Activated CD8-positive, alpha-beta memory T cell treated with anti-CD3 and anti-CD28 coated beads for 1 hour (primary cell): ENCODE data around the gene SOHLH1.

Experiments used
- DNase-seq, 2 donors: peaks; one replicate each; pipeline ENCODE4 v3.0.0-alpha.2; 2020; ENCODE audit warnings: low read depth in 1 of 2; ENCODE audit errors: extremely low read depth in 1 of 2

SOHLH1 gene

DNA sequence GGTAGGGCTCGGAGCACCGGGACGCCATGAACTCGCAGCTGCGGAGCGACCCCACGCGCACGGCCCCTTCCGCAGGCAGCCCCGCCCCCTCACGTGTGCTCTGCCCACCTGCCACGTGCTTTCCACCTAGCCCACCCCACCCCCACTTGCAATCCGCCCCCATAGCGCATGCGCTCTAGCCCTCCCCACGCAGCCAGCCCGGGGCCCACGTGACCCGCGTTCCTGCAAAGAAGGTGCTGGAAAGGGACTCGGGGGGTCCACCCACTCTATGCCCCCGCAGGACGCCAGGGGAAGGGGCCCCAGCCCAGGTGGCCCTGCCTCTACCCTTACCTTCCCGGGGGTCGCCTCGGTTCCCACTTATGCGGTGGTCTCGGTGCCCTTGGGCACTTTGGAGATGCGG lies at the start of gene SOHLH1:
SOHLH1 (minus strand) TSS at position 42 of the 400 bp plus-strand sequence; CDS start at position 28, 14 bp downstream.
- DNase-seq, result no peak

DNA sequence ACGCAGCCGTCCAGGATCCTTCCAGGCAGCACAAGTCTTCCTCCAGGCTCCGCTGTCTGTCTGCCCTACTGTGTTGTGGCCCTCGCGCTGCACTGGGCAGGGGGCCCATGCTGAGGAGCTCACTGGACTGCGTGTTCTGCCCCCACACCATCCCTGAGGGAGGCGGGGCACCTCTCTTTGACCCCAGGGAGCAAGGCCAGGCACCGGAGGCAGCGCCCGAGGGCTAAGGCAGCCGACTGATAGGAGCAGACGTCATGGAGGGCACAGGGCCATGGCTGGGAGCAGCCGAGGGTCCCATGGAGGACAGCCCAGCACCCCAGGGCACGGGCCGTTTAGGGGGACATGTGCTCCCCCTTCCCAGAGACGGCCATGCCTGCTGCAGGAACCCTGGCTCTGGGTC lies 49.4 kb upstream of the SOHLH1 start:
- no peak for DNase-seq

DNA sequence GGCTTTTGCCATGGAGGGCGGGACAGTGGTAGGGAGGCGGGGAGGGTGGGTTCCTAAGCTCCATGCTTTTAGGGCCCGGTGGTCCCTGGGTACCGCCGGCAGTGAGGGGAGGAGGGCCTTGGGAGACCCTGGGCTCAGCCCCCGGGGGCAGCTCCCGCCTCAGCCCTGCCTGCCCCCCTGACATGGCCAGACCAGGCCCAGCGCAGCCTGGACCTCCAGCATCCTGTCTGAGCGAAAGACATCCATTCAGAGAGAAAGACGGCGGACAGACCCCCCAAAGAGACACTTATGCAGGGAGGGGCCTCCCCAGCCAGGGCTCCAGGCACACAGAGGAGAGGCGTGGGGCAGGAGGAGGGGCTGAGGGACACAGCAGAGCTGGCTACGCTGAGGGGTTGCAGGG lies 48.0 kb upstream of the SOHLH1 start:
- no peak for DNase-seq

GRCh38 chr9:135746565-135746964 lies 47.3 kb upstream of the SOHLH1 start:
- DNase-seq, result no peak

GRCh38 chr9:135745686-135746324 lies 46.5 kb upstream of the SOHLH1 start:
- DNase-seq, result no peak

DNA sequence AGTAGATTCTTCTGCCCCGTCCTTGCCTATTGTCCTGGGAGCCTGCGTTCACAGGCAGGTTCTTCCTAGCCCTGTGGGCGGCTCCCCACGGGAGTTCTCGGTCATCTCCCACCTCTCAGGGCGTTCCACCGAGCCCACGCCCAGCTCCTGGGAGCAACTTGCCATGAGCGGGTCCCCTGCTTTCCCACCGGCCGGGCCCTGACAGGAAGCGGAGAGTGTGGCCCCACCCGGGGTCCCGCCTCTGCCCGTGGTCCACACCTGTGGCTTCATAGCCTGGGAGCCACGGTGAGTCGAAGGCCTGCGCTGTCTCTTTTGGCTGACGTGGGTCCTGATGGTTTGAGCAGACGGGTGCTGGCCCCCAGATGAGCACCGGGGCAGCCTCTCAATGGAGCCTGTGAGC lies 45.9 kb upstream of the SOHLH1 start:
- DNase-seq, result no peak

DNA sequence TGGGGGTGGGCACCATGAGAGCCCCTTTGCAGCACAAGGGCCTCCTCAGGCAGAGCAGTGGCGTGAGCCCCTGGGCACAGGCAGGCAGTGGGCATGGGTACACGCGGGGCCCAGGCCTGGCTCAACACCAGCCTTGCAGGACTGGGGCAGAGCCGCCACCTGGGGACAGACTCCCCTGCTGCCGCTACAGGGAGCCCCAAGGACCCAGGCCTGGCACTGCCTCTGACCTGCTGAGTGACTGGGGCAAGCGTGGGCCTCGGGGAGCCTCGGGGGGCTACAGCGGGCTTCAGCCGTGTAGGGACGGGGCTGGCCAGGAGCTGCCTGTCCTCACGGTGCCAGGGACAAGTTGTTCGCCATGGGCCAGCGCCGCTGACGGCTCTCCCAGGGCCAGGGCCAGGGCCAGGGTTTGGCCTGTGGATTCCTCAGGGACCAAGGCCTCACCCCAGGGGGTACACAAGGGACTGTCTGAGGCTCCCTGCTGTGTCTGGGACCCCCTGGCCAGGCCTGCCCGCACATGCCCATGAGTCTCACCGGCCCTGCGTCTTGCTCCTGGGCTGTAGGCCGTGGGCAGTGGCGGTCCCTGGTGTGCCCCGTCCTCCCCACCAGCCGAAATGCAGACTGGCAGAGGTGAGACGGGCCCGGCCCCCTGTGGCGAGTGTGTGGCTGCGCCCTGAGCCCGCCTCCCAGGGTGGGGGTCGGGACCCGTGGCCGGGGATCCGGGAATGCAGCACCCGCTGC lies 45.2 kb upstream of the SOHLH1 start:
- DNase-seq, result no peak

GRCh38 chr9:135743546-135744332 lies 44.5 kb upstream of the SOHLH1 start:
- no peak for DNase-seq

- no peak for DNase-seq
Measured at GRCh38 chr9:135743021-135743420, 43.7 kb upstream of the SOHLH1 start.

DNA sequence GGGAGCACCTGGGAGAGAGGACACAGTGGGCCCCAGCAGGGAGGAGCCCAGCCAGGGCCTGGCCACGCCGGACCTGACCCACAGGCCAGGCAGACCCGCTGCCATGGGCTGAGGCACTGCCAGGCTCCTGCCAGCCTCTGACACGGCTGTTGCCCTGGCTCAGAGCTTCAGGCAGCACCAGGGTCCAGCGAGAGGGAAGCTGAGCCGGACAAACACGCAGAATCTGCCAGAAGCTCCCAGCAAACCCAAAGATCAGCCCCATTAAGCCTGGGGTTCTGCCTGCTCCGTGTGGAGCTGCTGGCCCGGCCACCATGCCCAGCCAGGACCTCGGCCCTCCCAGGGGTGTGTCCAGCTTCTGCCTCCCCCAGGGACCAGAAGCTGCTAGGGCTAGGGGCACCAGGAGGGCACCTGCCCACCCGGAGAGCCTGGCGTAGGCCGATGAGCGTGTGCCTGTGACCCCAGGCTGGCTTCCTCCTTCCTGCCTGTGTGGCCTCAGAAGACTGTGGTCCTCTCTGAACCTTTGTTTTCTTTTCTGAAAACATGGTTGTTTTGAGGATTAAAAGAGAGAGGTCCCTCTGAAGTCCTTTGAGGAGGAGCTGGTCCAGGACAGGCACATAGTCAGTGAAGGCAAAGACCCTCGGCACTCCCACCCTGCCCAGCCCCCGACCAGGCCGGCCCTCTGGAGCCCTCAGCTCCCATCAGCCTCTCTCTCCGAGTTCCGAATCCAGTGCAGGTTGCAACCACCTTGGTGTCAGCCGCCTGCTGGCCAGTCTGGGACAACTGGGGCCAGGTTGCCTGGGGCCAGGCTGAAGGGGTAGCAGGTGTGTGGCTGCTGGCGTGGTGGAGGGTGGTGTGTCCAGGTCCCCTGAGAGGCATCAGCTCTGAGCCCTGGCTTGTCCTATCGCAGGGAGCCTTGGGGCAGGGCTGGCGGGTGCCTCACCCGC lies 42.3 kb upstream of the SOHLH1 start:
- no peak for DNase-seq

DNA sequence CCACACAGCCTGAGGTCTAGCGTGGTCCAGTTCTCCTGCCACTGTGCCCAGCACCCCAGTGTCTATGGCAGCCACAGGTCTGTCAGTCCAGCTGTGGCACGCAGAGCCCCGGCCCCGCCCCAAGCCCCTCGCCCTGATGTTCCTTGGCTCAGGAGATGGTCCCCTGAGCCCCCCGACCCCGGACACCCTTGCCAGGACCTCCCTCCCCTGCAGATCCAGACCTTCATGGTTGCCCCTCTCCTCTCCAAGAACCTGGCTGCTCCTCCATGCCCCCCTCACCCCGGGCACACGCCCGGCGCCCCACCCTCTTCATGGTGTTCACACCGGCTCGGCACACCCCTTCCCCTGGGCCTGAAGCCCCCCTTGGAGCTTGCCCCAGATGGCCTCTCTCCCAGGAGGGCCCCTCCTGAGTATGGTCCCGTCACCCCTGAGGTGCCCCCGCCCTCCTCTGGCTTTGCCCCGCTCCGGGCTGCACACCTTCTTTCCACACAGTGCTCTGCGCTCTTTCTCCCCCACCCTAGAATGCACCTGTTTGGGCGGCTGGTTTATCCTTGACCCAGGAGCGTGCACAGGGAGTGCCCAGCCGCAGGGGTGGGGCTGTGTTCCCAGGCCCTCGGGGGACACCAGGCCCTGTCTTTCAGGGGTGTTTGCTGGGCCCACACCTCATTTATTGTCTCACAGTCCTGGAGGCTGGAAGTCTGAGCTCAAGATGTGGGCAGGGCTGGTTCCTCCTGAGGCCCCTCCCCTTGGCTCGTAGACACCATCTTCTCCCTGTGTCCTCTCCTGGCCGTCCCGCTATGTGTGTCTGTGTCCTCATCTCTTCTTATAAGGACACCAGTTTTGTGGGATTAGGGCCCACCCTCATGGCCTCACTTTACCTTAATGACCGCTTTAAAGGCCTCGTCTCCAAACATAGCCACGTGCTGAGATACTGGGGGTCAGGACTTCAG lies 40.3 kb upstream of the SOHLH1 start:
- DNase-seq, result no peak

DNA sequence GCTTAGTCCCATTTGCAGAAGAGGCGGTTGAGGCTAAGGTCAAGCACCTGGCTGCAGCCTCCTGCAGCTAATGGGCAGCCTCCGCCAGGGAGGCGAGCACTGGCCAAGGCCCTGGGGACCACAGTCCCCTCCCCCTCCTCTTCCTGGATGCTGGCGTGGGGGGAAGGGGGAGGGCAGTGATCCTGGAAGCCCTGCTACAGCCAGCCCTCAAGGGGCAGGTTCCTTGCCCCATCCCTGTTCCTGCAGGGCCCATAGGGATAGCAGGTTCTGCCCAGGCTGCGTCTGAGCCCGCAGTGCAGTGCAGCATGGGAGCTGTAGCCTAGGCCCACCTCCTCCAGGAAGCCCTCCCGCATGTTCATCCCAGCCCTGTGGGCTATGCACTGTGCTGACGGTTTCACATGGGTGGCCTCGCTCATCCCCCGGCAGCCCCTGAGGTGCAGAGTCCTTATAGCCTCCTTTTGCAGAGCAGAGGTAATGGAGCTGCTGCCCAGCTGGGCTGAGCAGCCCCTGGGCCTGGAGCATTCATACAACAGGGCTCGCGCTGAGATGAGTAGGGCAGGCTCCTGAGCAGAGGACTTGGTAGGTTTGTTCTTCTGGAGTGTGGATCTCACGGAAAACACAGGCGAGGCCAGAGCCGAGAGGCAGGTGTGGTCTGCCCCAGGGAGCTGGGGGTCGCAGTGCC lies 38.7 kb upstream of the SOHLH1 start:
- no peak for DNase-seq

- DNase-seq, result no peak
Measured at GRCh38 chr9:135736979-135737839, 37.9 kb upstream of the SOHLH1 start.

- no peak for DNase-seq
Measured at GRCh38 chr9:135736272-135736978, 37.1 kb upstream of the SOHLH1 start.

DNA sequence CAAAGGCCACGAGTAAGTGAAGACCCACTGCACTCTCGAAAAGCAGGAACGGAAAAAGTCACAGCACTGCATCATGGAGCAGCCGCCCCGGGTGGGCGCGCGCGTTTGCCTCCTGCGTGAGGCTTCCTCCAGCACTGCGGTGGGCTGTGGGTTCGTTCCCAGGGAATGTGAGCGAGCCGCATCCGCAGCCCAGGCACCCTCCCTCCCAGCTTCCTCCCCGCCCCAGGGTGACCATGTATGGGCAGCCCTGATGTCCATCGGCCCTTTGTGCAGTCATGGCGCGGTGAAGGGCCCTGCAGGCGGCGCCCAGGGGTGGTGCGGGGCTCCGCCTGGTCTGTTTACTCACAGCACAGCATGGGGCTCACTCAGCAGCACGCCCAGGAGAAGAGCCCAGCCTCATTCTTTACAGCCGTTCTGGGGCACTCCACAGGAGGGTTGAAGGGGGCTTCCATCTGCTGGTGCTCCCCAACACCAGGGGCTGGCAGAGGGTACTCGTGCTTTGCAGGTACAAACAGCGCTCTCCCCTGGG lies 35.4 kb upstream of the SOHLH1 start:
- DNase-seq, result no peak

DNA sequence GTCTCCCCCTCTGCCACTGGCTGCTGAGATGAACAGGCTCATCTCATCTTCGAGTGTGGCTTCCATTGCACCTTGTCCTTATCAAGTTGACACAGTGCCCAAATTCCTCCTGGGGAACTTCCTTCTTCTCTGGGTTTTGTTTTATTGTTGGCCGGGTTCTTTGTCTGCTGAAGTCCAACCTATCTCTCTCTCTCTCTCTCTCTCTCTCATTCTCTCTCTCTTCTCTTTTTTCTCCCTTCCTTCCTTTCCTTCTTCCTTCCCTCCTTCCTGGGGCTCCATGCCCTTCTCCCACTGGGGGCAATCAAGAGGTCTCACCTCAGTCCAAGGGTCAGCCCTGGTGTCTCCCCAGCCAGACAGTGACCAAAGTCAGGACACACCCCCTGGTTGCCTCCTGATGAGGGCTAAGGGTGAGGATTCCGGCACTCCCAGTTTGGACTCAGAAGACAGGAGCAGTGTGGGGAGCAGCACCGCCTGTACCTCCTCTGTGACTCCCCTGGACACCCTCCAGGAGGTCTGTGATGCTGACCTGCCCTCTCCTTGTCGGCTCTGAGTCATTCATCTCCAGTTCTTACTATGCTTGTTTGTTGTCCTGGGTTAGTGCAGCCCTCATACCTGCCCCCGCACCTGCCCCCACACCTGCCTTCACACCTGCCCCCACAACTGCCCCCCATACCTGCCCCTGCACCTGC lies 33.4 kb upstream of the SOHLH1 start:
- DNase-seq, result no peak

DNA sequence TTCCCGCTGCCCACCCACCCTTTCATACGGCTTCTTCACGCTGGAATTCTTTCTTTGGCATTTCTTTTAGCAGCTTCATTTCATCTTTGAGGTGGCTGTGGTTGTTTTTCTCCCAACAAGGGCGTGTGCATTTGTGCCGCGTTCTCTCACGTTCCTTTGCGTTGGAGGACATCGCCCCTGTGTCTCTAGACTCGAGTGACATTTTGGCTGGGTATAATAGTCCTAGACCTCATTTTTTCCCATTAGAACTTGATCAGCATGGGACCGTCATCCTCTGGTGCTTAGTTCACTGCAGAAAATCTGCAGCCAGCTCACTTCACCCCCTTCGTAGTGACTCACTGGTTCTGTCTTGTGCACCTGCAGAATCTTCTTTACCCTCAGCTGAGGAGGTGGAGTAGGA lies 32.2 kb upstream of the SOHLH1 start:
- DNase-seq, result no peak
